Measurements from ENCODE around the gene MCM3AP. TPM values are rescaled to one million over a fixed set of nuclear protein-coding genes. Genes with fewer than 3 reads are reported as not detected.

Gene MCM3AP
- total and polyA plus RNA-seq, 2 experiments from 2014 or later: 30.9 to 56.1 TPM

GRCh38 chr21:46307625-46308024 is 22.2 kb upstream of the MCM3AP start:
- Histone ChIP-seq H3K79me2 (ENCODE audit: insufficient read depth) (no peaks in the 10 kb centered on the region), H3K36me3 (ENCODE audit: low read depth) (no peaks in the 10 kb centered on the region), H3K4me1 (ENCODE audit: insufficient read depth) (0 out of 2 replicates have a peak, but pooled peaks cover 3% of the 10 kb centered on the region), H3K9me2 (ENCODE audit: insufficient read depth) (no peaks in the 10 kb centered on the region), H3K4me3 (no peak overlapping the region), H3K9me3 (ENCODE audit: low read depth) (no peaks in the 10 kb centered on the region), H2AFZ (no peak overlapping the region), H3F3A (ENCODE audit: insufficient read depth) (peaks cover 8% of the 10 kb centered on the region), H4K20me1 (ENCODE audit: insufficient read depth) (no peaks in the 10 kb centered on the region), H3K27me3 (replicated peaks; ENCODE audit: insufficient read depth) (no peaks in the 10 kb centered on the region), H3K27ac (no peak overlapping the region), H3K9ac (no peak overlapping the region), H3K4me2 (ENCODE audit: unreplicated experiment) (no peak overlapping the region)
- DNase-seq: peak; percentile 62
- in situ Hi-C loops (cut with MboI): no loop called here
- WGBS, 2 experiments (ENCODE audit: low coverage in 1 of 2, low lambda C conversion rate in 2 of 2, missing lambda C conversion rate in 2 of 2): 26 to 39% methylated on average over 2 of the region's 2 CpGs
- TF ChIP-seq EZH2 (IDR thresholded peaks at IDR 0.05; ENCODE audit: insufficient read depth, poor library complexity, severe bottlenecking) (no peak), EZH2phosphoT487 (IDR thresholded peaks at IDR 0.05; ENCODE audit: insufficient read depth, low read depth) (no peak)

GRCh38 chr21:46304955-46305354 is 19.5 kb upstream of the MCM3AP start:
- Histone ChIP-seq H3K9me3 (ENCODE audit: low read depth) (no peaks in the 10 kb centered on the region), H2AFZ (no peak overlapping the region), H3K4me1 (ENCODE audit: insufficient read depth) (0 out of 2 replicates have a peak, but pooled peaks cover 3% of the 10 kb centered on the region), H3K4me3 (no peak overlapping the region), H3K4me2 (ENCODE audit: unreplicated experiment) (no peak overlapping the region), H3K36me3 (ENCODE audit: low read depth) (no peaks in the 10 kb centered on the region), H3K79me2 (ENCODE audit: insufficient read depth) (no peaks in the 10 kb centered on the region), H3K27me3 (replicated peaks; ENCODE audit: insufficient read depth) (no peaks in the 10 kb centered on the region), H3F3A (ENCODE audit: insufficient read depth) (peaks cover 8% of the 10 kb centered on the region), H3K27ac (no peak overlapping the region), H4K20me1 (ENCODE audit: insufficient read depth) (no peaks in the 10 kb centered on the region), H3K9ac (no peak overlapping the region), H3K9me2 (ENCODE audit: insufficient read depth) (no peaks in the 10 kb centered on the region)
- WGBS, 2 experiments (ENCODE audit: low coverage in 1 of 2, low lambda C conversion rate in 2 of 2, missing lambda C conversion rate in 2 of 2): 94 to 96% methylated on average over 11 of the region's 11 CpGs
- TF ChIP-seq EZH2 (IDR thresholded peaks at IDR 0.05; ENCODE audit: insufficient read depth, poor library complexity, severe bottlenecking) (no peak), EZH2phosphoT487 (IDR thresholded peaks at IDR 0.05; ENCODE audit: insufficient read depth, low read depth) (no peak)
- no peak for DNase-seq
- in situ Hi-C loops (cut with MboI): no loop called here

DNA sequence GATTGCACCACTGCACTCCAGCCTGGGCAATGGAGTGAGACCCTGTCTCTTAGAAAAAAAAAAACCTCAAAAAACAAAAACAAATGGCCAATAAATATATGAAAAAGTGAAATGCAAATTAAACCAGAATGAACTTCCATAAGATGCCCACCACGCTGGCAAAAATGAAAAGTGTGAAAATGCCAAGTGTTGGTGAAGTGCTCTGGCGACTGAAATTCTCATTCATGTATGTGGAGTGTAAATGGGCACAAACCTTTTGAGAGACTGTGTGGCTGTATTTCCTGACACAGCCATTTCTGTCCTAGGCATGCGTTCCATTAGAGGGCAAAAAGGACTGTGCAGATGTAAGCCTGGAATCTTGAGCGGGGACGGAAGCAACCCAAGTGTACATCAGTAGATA is 19.0 kb upstream of the MCM3AP start:
- H3K36me3 ChIP-seq (ENCODE audit: low read depth): no peaks in the 10 kb centered on the region
- no peaks in the 10 kb centered on the region for H4K20me1 ChIP-seq (ENCODE audit: insufficient read depth)
- peaks cover 8% of the 10 kb centered on the region for H3F3A ChIP-seq (ENCODE audit: insufficient read depth)
- H3K4me1 ChIP-seq (ENCODE audit: insufficient read depth): 0 out of 2 replicates have a peak, but pooled peaks cover 3% of the 10 kb centered on the region
- no peaks in the 10 kb centered on the region for H3K79me2 ChIP-seq (ENCODE audit: insufficient read depth)
- no peak overlapping the region for H3K4me2 ChIP-seq (ENCODE audit: unreplicated experiment)
- no peak overlapping the region for H3K27ac ChIP-seq
- no peaks in the 10 kb centered on the region for H3K9me2 ChIP-seq (ENCODE audit: insufficient read depth)
- no peak overlapping the region for H3K9ac ChIP-seq
- in situ Hi-C loops (cut with MboI): no loop called here
- no peak for DNase-seq
- WGBS, 2 experiments (ENCODE audit: low coverage in 1 of 2, low lambda C conversion rate in 2 of 2, missing lambda C conversion rate in 2 of 2): 95 to 96% methylated on average over 5 of the region's 5 CpGs
- no peak overlapping the region for H3K4me3 ChIP-seq
- no peaks in the 10 kb centered on the region for H3K9me3 ChIP-seq (ENCODE audit: low read depth)
- H2AFZ ChIP-seq: no peak overlapping the region
- TF ChIP-seq EZH2phosphoT487 (IDR thresholded peaks at IDR 0.05; ENCODE audit: insufficient read depth, low read depth): no peak
- no peak for TF ChIP-seq EZH2 (IDR thresholded peaks at IDR 0.05; ENCODE audit: insufficient read depth, poor library complexity, severe bottlenecking)
- no peaks in the 10 kb centered on the region for H3K27me3 ChIP-seq (replicated peaks; ENCODE audit: insufficient read depth)

DNA sequence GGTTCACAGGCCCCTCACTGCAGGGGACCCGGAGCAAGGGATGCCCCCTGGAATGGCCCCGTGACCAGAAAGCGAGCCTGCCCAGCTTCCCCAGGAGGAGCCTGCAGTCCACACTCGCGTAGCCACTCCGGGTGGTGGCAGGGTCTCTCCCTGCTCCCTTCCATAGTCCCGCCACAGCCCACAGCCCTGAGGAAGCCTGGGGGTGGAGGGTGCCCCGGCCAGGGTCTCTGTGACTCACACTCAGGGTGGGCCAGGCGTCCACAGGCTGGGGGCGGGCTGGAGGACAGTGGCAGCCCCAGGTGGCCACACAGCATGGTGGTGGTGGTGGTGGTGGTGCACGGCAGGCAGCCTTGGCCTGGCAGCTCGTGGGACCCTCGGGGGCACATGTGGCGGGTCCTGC is 16.3 kb upstream of the MCM3AP start:
- H3K4me2 ChIP-seq (ENCODE audit: unreplicated experiment): no peak overlapping the region
- WGBS, 2 experiments (ENCODE audit: low coverage in 1 of 2, low lambda C conversion rate in 2 of 2, missing lambda C conversion rate in 2 of 2): 92 to 97% methylated on average over 12 of the region's 14 CpGs
- H3K27me3 ChIP-seq (replicated peaks; ENCODE audit: insufficient read depth): no peaks in the 10 kb centered on the region
- in situ Hi-C loops (cut with MboI): no loop called here
- no peak overlapping the region for H3K9ac ChIP-seq
- H3K27ac ChIP-seq: no peak overlapping the region
- H3K9me2 ChIP-seq (ENCODE audit: insufficient read depth): no peaks in the 10 kb centered on the region
- H3K9me3 ChIP-seq (ENCODE audit: low read depth): no peaks in the 10 kb centered on the region
- no peak for DNase-seq
- no peaks in the 10 kb centered on the region for H3K36me3 ChIP-seq (ENCODE audit: low read depth)
- H3F3A ChIP-seq (ENCODE audit: insufficient read depth): no peaks in the 10 kb centered on the region
- TF ChIP-seq EZH2 (IDR thresholded peaks at IDR 0.05; ENCODE audit: insufficient read depth, poor library complexity, severe bottlenecking): no peak
- no peak for TF ChIP-seq EZH2phosphoT487 (IDR thresholded peaks at IDR 0.05; ENCODE audit: insufficient read depth, low read depth)
- H2AFZ ChIP-seq: no peak overlapping the region
- peaks cover 1% of the 10 kb centered on the region; the same call in 1 of the 2 replicates for H3K4me1 ChIP-seq (ENCODE audit: insufficient read depth)
- no peaks in the 10 kb centered on the region for H3K79me2 ChIP-seq (ENCODE audit: insufficient read depth)
- H3K4me3 ChIP-seq: no peak overlapping the region
- H4K20me1 ChIP-seq (ENCODE audit: insufficient read depth): no peaks in the 10 kb centered on the region

GRCh38 chr21:46299167-46299566 is 13.8 kb upstream of the MCM3AP start:
- Histone ChIP-seq H3K4me1 (ENCODE audit: insufficient read depth) (peaks cover 21% of the 10 kb centered on the region), H3K9me2 (ENCODE audit: insufficient read depth) (no peaks in the 10 kb centered on the region), H3K79me2 (ENCODE audit: insufficient read depth) (no peaks in the 10 kb centered on the region), H2AFZ (no peak overlapping the region), H3K27ac (no peak overlapping the region), H4K20me1 (ENCODE audit: insufficient read depth) (no peaks in the 10 kb centered on the region), H3K9me3 (ENCODE audit: low read depth) (no peaks in the 10 kb centered on the region), H3K4me2 (ENCODE audit: unreplicated experiment) (no peak overlapping the region), H3K27me3 (replicated peaks; ENCODE audit: insufficient read depth) (no peaks in the 10 kb centered on the region), H3F3A (ENCODE audit: insufficient read depth) (no peaks in the 10 kb centered on the region), H3K36me3 (ENCODE audit: low read depth) (no peaks in the 10 kb centered on the region), H3K9ac (no peak overlapping the region), H3K4me3 (no peak overlapping the region)
- 81 to 82% methylated on average over 9 of the region's 9 CpGs for WGBS, 2 experiments (ENCODE audit: low coverage in 1 of 2, low lambda C conversion rate in 2 of 2, missing lambda C conversion rate in 2 of 2)
- in situ Hi-C loops (cut with MboI): no loop called here
- DNase-seq: no peak
- no peak for TF ChIP-seq EZH2 (IDR thresholded peaks at IDR 0.05; ENCODE audit: insufficient read depth, poor library complexity, severe bottlenecking)
- no peak for TF ChIP-seq EZH2phosphoT487 (IDR thresholded peaks at IDR 0.05; ENCODE audit: insufficient read depth, low read depth)
